ENCODE measurements around the gene SLC39A13. TPM values are rescaled to one million over a fixed set of nuclear protein-coding genes. Genes with fewer than 3 reads are reported as not detected.
A peak's percentile ranks its signal among the peaks of the same experiment; 100 is the strongest.

The SLC39A13 gene
- total RNA-seq, 1 experiment from 2014 or later: 69.9 TPM

DNA sequence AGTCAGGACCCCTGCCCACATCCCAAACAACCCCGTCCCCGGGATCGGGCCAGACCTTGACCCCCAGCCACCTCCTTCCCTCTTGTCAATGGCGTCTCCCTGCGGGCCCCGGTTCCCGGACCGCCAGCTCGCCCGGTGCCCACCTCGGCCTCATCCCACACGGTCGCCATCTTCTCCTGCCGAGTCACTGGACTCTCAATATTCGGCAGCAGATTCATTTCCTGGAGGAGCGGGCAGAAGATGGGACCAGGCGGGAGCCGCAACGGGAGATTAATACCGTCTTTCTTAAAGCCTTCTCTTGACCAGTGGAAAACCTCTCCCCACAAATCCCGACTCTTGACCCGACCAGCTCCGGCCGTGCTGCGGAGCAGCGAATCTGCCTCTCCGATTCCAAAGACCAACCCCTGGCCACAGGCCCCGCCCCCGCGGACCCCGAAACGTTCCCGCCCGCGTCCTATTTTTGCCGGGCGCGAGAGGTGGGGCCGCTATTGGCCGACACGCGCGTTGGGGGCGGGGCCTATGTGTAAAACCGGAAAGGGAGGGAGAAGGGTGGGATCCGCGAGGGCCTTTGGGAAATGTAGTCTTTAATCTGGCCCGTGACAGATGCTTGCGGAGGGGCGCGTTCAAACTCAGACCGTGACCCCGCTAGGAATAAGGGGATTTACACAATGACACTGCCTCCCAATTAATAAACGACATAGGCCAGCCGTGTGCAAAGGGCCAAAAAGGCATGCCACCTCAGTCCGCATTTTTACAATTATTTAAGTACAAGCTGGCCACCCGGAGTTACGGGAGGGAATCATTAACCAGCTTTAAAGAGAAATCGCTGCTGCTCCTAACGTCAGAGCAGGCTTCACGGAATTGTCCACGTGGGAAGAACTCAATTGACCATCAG, 17.9 kb downstream of the SLC39A13 start, which contains the start of gene PSMC3:
PSMC3 (minus strand) TSS at position 378 of the 895 bp plus-strand sequence; CDS start at position 218, 160 bp downstream.
- DNase-seq (ENCODE audit: low read depth): peak; percentile 93

DNA sequence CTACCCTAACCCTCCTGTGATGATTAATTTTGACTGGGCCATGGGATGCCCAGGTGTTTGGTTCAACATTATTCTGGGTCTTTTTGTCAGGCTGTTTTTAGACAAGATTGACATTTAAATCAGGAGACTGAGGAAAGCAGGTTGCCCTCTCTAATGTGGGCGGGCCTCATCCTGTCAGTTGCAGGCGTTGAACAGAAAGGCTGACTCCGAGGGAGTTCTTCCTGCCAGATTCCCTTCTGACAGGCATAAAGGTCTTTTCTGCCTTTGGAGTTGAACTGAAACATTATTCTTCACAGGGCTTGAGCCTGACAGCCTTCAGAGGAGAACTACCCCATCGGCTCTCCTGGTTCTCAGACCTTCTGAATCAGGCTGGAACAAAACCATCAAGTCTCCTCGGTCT, 22.1 kb downstream of the SLC39A13 start:
- DNase-seq (ENCODE audit: low read depth): no peak

DNA sequence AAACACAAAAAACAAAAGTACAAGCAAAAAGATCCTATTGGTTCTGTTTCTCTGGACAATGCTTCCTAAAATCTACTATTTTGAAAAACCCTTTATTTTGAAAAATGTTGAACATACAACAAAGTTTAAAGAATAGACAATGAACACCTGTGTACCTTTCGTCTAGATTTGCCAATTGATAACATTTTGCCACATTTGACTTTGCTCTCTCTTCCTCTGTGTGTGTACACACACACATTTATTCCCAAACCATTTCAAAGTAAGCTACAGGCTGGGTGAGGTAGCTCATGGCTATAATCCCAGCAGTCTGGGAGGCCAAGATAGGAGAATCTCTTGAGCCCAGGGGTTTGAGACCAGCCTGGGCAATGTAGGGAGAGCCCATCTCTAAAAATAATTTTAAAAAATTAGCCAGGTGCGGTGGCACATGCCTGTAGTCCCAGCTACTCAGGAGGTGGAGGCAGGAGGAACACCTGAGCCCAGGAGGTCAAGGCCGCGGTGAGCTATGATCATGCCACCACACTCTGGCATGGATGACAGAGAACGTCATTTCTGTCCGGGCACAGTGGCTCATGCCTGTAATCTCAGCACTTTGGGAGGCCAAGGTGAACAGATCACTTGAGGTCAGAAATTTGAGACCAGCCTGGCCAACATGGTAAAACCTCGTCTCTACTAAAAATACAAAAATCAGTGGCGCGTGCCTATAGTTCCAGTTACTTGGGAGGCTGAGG, 23.1 kb downstream of the SLC39A13 start:
- no peak for DNase-seq (ENCODE audit: low read depth)

DNA sequence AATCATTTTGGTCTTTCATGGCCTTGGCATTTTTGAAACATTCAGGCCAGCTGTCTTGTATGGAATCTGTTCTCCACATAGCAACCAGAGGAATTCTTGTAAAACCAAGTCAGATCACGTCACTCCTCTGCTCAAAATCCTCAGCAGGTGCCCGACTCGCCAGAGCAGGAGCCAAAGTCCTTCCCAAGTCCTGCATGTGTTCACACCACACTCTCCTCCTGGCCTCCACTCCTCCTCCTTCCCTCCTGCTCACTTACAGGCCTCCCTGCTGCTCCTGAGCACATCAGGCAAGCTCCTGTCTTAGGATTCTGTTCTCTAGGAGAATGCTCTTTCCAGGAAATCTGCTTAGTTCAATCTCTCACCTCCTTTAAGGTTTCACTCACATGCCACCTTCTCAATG, 24.8 kb downstream of the SLC39A13 start:
- no peak for DNase-seq (ENCODE audit: low read depth)

DNA sequence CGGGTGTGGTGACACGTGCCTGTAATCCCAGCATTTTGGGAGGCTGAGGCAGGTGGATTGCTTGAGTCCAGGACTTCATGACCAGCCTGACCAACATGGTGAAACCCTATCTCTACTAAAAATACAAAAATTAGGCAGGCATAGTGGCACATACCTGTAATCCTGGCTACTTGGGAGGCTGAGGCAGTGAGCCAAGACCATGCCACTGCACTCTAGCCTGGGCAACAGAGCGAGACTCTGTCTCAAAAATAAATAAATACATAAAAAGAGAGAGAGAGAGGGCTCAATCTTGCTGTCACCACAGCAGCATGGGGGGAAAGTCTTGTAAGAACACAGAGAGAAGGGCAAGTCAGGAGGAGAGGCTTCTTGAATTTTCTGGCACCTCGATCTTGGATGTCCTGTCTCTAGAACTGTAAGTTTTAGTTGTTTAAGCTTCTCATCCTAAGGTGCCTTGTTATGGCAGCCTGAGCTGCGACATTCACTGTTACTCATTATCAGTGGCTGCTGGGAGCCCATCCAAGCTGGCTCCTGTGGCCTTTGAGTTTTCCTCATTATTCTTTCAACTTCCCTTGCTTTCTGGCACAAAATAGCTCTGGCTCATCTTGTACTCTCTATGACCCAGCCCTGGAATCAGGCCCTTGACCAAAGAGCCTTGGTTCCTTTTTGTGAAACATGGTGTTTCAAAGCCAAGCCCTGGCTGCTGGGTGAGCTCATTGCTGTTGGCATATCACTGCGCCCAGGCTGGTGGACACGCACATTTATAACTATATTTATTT, 25.8 kb downstream of the SLC39A13 start:
- no peak for DNase-seq (ENCODE audit: low read depth)

DNA sequence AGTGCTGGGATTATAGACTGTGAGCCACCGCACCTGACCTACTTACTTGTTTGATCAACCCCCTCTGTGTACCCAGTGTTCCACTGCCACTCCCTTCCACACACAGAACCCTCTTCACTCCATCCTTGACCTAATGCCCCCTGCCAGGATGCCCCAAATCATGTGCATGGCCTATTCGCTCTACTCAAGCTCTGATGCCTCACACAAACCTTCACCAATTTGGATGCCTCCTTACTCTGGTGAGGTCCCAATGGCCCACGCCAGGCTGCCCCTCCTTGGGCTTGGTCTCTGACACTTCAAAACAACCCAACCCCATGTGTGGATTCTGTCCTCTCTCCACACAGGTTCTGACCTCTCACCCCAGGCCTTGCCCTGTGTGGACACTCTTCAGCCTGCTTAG, 27.3 kb downstream of the SLC39A13 start:
- DNase-seq (ENCODE audit: low read depth): no peak

- no peak for DNase-seq (ENCODE audit: low read depth)
Measured at GRCh38 chr11:47436726-47437125, 28.3 kb downstream of the SLC39A13 start.

DNA sequence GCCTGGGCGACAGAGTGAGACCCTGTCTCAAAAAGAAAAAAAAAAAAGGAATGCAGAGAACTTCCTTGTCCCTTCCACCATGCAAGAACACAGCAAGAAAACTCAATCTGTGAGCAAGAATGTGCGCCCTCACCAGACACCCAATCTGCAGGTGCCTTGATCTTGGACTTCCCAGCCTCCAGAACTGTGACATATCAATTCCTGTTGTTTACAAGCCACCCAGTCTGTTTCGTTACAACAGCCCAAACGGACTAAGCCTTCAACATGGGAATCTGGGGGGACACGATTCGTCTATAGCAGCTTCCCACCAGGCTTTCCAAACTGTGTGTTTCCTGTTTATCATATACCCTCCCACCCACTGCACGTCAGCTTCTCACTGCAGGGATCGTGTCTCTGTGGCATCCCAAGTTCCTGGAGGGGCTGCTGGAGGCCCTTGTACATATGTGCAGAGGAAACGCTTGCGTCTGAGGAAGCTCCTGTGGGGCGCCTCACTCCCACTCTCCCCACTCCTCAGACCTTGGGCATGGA, 28.9 kb downstream of the SLC39A13 start:
- DNase-seq (ENCODE audit: low read depth): no peak

- no peak for DNase-seq (ENCODE audit: low read depth)
Measured at GRCh38 chr11:47437746-47438418, 29.5 kb downstream of the SLC39A13 start.

GRCh38 chr11:47438721-47439120, 30.3 kb downstream of the SLC39A13 start:
- DNase-seq (ENCODE audit: low read depth): no peak

- DNase-seq (ENCODE audit: low read depth): no peak
Measured at GRCh38 chr11:47440054-47440476, 31.7 kb downstream of the SLC39A13 start.

DNA sequence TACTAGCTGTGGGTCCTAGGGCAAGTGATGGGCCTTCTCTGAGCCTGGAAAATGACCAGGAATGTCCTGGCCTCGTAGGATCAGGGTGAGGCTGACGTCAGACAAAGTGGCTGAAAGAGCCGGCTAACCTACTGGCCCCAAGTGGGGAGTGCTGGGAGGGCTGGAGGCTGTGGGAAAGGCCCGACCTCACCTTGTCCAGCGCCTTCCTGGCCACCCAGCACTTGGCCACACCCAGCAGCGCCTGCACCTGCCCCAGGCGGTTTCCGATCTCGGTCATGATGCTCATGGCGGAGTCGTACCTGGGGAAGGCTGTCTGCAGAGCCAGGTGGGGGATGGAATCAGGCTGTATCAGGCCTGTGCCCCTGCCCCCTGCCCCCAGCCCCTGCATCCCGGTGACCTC, 33.0 kb downstream of the SLC39A13 start:
- no peak for DNase-seq (ENCODE audit: low read depth)

DNA sequence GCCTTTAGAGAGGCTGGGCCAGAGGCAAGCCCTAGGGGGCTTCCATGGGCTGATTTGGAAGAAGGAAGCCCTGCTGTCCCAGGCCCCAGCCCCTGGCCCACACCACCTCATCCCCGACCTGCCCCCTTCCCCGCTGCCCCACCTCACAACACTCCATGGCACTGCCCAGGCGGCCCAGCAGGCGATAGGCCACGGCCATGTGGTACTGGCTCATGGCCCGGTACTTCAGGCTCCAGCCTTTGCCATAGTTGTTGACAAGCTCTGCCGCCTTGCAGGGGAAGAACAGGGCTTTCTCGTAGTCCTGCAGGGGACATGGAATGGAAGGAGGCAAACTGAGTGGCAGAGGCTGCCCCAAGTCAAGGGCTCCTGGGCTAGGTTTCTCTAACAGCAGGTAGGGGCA, 34.1 kb downstream of the SLC39A13 start:
- no peak for DNase-seq (ENCODE audit: low read depth)

GRCh38 chr11:47443028-47443700, 34.8 kb downstream of the SLC39A13 start:
- no peak for DNase-seq (ENCODE audit: low read depth)

DNA sequence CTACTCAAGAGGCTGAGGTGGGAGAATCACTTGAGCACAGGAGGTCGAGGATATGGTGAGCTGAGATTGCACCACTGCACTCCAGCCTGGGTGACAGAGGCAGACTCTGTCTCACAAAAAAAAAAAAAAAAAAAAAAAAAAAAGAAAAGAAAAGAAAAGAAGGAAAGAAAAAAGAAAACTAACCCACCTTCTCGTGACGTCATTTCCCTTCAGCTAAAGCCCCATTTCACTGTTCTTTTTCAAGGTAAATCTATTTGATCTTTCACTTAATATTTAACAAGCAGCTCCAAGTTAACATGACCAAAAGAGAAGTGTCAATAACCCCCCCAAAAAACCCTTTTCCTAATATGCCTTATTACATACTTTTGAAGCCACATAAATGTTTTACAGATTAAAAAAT, 35.4 kb downstream of the SLC39A13 start:
- DNase-seq (ENCODE audit: low read depth): no peak

- no peak for DNase-seq (ENCODE audit: low read depth)
Measured at GRCh38 chr11:47445840-47446239, 37.5 kb downstream of the SLC39A13 start.

GRCh38 chr11:47446833-47447232, 38.4 kb downstream of the SLC39A13 start:
- no peak for DNase-seq (ENCODE audit: low read depth)

DNA sequence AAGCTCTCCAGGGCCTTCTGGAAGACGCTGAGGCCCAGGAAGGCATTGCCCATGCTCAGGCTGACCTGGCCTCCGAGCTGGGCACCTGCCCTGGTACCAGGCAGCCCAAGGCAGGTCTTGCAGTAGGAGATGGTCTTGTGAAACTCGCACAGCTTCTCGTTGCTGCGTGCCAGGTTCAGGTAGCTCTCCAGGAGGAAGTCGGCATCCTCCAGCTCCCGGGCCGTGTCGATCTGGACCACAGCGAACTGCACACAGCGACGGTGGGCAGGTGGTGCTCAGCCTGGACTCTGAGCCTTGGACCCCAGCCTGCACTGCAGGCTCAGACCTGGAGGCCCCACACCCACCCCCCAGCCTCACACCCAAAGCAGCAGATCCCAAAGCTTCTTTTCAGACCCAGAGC, 39.5 kb downstream of the SLC39A13 start:
- no peak for DNase-seq (ENCODE audit: low read depth)

GRCh38 chr11:47448566-47449427, 40.4 kb downstream of the SLC39A13 start, which contains the start of gene RAPSN:
TSS of gene RAPSN (minus strand) at chr11:47449136. CDS start at chr11:47448964, 172 bp downstream.
- no peak for DNase-seq (ENCODE audit: low read depth)
